Loucy (cell line): Measurements from ENCODE around the gene BMERB1.

Experiments
- H2AFZ ChIP-seq: fragments of 200-600 bp; sonication (generic); 2 replicates; pipeline ENCODE4 v1.6.0; 2016; ENCODE audit warnings: antibody characterized with exemption, mild to moderate bottlenecking, low read length, moderate library complexity
- H3F3A ChIP-seq: fragments of 200-600 bp; 2 replicates; pipeline ENCODE4 v1.6.0; 2016; ENCODE audit warnings: antibody characterized with exemption, low read depth, mild to moderate bottlenecking
- H3K27me3 ChIP-seq: fragments of 200-600 bp; sonication (generic); 2 replicates; pipeline ENCODE4 v1.6.1; 2014; ENCODE audit warnings: low read length, mild to moderate bottlenecking; ENCODE audit not compliant: insufficient read depth, poor library complexity, severe bottlenecking
- H3K36me3 ChIP-seq: fragments of 200-600 bp; sonication (generic); 2 replicates; pipeline ENCODE4 v1.6.1; 2016; ENCODE audit warnings: low read length; ENCODE audit not compliant: insufficient read depth
- H3K4me1 ChIP-seq: fragments of 200-600 bp; sonication (generic); 2 replicates; pipeline ENCODE4 v1.5.1; 2014; ENCODE audit warnings: low read length, mild to moderate bottlenecking; ENCODE audit not compliant: insufficient read depth, poor library complexity, severe bottlenecking
- H3K4me2 ChIP-seq: fragments of 200-600 bp; sonication (generic); 2 replicates; pipeline ENCODE4 v1.6.0; 2014; ENCODE audit warnings: antibody characterized with exemption, low read length, low read depth, mild to moderate bottlenecking; ENCODE audit not compliant: poor library complexity, severe bottlenecking
- H3K4me3 ChIP-seq: fragments of 200-600 bp; sonication (generic); 2 replicates; pipeline ENCODE4 v1.5.1; 2014; ENCODE audit warnings: low read length, mild to moderate bottlenecking, mixed read lengths; ENCODE audit not compliant: poor library complexity, severe bottlenecking
- H3K79me2 ChIP-seq: fragments of 200-600 bp; sonication (generic); 2 replicates; pipeline ENCODE4 v1.6.1; 2014; ENCODE audit warnings: low read length; ENCODE audit not compliant: insufficient read depth
- H3K9ac ChIP-seq: fragments of 200-600 bp; sonication (generic); 2 replicates; pipeline ENCODE4 v1.6.0; 2014; ENCODE audit warnings: mild to moderate bottlenecking, low read depth, low read length, moderate library complexity; ENCODE audit not compliant: poor library complexity, severe bottlenecking
- H3K9me2 ChIP-seq: fragments of 200-600 bp; sonication (generic); replicated peaks from 2 replicates; pipeline ENCODE4 v1.6.1; 2016; ENCODE audit warnings: low read depth, low read length, mixed read lengths
- H3K9me3 ChIP-seq: fragments of 200-600 bp; sonication (generic); 2 replicates; pipeline ENCODE4 v1.6.1; 2014; ENCODE audit warnings: mild to moderate bottlenecking, antibody characterized with exemption, low read length, low read depth; ENCODE audit not compliant: insufficient read depth
- H4K20me1 ChIP-seq: fragments of 200-600 bp; sonication (generic); 2 replicates; pipeline ENCODE4 v1.6.0; 2014; ENCODE audit warnings: antibody characterized with exemption, low read length, mild to moderate bottlenecking; ENCODE audit not compliant: insufficient read depth, poor library complexity, severe bottlenecking
- EZH2phosphoT487 ChIP-seq: fragments of 200-600 bp; IDR thresholded peaks from 2 replicates; pipeline ENCODE4 v1.6.1; 2018; ENCODE audit warnings: antibody characterized with exemption, mild to moderate bottlenecking, moderate library complexity, borderline replicate concordance
- TF ChIP-seq, protein P1 (sequence below): fragments of 200-600 bp; sonication (generic); conservative IDR thresholded peaks from 2 replicates; pipeline ENCODE4 v1.5.1; 2014; ENCODE audit warnings: mild to moderate bottlenecking, antibody characterized with exemption, low read length

BMERB1 gene

DNA sequence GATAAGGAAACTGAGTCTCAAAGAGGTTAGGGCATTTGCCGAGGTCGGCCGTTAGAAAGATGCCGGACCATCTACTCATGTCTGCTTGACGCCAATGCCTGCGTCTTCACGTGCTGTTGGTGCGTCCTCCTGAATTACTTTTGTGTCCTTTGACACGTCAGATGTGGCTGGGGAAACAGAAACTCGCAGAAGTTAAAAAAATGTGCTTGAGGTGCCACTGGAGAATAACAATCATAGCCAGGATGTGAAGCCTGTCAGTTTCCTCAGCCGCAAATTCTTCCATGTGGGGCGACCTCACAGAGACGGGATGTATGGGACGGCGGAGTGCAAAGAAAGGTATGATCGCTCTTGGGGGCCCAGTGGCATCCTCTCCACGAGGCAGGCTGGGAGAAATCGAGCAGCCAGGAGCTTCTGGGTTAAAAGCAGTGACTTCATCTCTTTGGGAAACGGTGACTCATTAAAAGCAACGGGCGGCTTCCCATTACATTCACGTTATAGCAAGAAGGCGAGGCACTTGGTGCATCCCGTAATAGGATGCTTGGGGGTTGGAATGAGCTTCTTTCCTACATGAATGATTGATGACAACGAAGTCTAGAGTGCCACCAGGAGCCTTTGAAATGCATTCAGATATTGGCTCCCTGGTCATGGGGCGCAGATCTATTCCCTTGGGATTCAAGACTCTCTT lies 67.8 kb downstream of the BMERB1 start:
- Histone ChIP-seq H3K9me3 (no peaks in the 10 kb centered on the region), H3K79me2 (no peaks in the 10 kb centered on the region), H3K4me2 (no peak overlapping the region), H3F3A (no peaks in the 10 kb centered on the region), H4K20me1 (no peaks in the 10 kb centered on the region), H2AFZ (no peak overlapping the region), H3K36me3 (no peaks in the 10 kb centered on the region), H3K9ac (no peak overlapping the region), H3K9me2 (no peaks in the 10 kb centered on the region), H3K27me3 (no peaks in the 10 kb centered on the region), H3K4me1 (no peaks in the 10 kb centered on the region), H3K4me3 (no peak overlapping the region)
- no peak for TF ChIP-seq EZH2phosphoT487
- TF ChIP-seq, protein P1, sequence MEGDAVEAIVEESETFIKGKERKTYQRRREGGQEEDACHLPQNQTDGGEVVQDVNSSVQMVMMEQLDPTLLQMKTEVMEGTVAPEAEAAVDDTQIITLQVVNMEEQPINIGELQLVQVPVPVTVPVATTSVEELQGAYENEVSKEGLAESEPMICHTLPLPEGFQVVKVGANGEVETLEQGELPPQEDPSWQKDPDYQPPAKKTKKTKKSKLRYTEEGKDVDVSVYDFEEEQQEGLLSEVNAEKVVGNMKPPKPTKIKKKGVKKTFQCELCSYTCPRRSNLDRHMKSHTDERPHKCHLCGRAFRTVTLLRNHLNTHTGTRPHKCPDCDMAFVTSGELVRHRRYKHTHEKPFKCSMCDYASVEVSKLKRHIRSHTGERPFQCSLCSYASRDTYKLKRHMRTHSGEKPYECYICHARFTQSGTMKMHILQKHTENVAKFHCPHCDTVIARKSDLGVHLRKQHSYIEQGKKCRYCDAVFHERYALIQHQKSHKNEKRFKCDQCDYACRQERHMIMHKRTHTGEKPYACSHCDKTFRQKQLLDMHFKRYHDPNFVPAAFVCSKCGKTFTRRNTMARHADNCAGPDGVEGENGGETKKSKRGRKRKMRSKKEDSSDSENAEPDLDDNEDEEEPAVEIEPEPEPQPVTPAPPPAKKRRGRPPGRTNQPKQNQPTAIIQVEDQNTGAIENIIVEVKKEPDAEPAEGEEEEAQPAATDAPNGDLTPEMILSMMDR: no peak

DNA sequence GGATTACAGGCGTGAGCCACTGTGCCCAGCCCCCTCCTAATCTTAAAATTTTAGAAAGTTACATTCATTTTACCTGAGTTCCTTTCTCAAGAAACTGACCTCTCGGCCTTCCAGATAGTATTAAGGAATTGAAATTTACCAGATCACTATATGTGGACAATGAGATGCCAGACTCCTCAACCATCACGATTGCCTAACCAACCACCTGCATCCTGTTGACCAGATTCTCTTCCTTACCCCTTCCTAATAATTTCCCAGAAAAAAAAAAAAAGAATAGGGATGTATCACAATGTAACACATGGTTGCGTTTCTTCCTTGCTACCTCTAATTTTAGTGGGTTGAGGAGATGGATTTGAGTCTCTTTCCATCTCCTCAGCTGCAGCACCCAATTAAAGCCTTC lies 72.1 kb downstream of the BMERB1 start:
- H3K36me3 ChIP-seq: no peaks in the 10 kb centered on the region
- H3K4me3 ChIP-seq: no peak overlapping the region
- H3F3A ChIP-seq: no peaks in the 10 kb centered on the region
- no peak for TF ChIP-seq EZH2phosphoT487
- TF ChIP-seq, protein P1: no peak
- no peaks in the 10 kb centered on the region for H3K27me3 ChIP-seq
- H3K4me1 ChIP-seq: no peaks in the 10 kb centered on the region
- no peak overlapping the region for H3K4me2 ChIP-seq
- H3K9me2 ChIP-seq: no peaks in the 10 kb centered on the region
- no peaks in the 10 kb centered on the region for H3K79me2 ChIP-seq
- no peak overlapping the region for H3K9ac ChIP-seq
- no peaks in the 10 kb centered on the region for H3K9me3 ChIP-seq
- no peak overlapping the region for H2AFZ ChIP-seq
- no peaks in the 10 kb centered on the region for H4K20me1 ChIP-seq

DNA sequence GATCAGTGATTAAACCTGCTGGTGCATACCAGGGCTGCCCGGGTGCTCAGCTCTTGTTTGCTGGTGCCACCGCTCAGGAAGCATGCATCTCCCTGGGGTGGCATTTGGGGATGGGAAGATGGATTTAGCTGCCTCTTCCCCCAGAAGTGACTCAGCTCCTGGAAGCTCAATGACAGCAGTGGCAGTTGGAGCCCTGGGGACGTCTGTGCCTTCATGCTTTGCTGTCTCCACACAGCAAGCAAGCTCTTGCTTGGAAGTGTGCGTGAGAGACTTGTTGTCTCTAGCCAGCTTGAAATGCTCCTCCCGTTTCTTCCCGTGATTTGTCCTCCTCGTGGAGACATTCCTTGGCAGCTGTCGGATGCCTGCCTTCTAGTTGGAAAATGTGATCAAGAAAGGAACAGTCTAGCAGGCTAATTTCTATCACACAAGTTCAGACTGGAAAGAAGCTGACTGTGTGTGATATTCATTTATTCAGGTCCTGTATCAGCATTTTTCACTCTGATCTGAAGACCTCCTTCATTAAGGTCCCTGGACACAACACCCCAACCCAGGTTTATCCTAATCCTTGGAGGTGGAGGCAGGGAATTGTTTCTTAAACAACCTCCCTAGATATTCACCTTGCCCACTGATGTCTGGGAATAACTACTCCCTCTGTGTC lies 73.0 kb downstream of the BMERB1 start:
- Histone ChIP-seq H2AFZ (no peak overlapping the region), H3K4me3 (no peak overlapping the region)

More for the DNA sequence above, 73.0 kb downstream of the BMERB1 start:
- Histone ChIP-seq H3K9me2 (no peaks in the 10 kb centered on the region), H3K36me3 (no peaks in the 10 kb centered on the region), H3K4me1 (no peaks in the 10 kb centered on the region), H3K4me2 (no peak overlapping the region), H3K27me3 (no peaks in the 10 kb centered on the region), H3K79me2 (no peaks in the 10 kb centered on the region), H4K20me1 (no peaks in the 10 kb centered on the region), H3K9ac (no peak overlapping the region), H3F3A (no peaks in the 10 kb centered on the region), H3K9me3 (no peaks in the 10 kb centered on the region)
- no peak for TF ChIP-seq EZH2phosphoT487
